MM.1S (cell line): ENCODE measurements around the gene TAS1R1.

Experiments
- DNase-seq: peaks from one replicate; pipeline ENCODE4 v3.0.0-alpha.2; 2015
- H2AFZ ChIP-seq: fragments of 300-600 bp; sonication (generic); 2 replicates; pipeline ENCODE4 v1.6.0; 2016; ENCODE audit warnings: antibody characterized with exemption, low read length
- H3F3A ChIP-seq: fragments of 300-600 bp; sonication (generic); 2 replicates; pipeline ENCODE4 v1.6.1; 2016; ENCODE audit warnings: mild to moderate bottlenecking, antibody characterized with exemption, low read length, moderate library complexity, mixed read lengths; ENCODE audit not compliant: insufficient read depth
- H3K27ac ChIP-seq: fragments of 300-600 bp; sonication (generic); 2 replicates; pipeline ENCODE4 v1.5.1; 2016; ENCODE audit warnings: mild to moderate bottlenecking, low read length
- H3K27me3 ChIP-seq: fragments of 300-600 bp; sonication (generic); replicated peaks from 2 replicates; pipeline ENCODE4 v1.6.0; 2016; ENCODE audit warnings: low read length; ENCODE audit not compliant: insufficient read depth
- H3K36me3 ChIP-seq: fragments of 300-600 bp; sonication (generic); replicated peaks from 2 replicates; pipeline ENCODE4 v1.6.1; 2016; ENCODE audit warnings: mild to moderate bottlenecking, low read length, mixed read lengths; ENCODE audit not compliant: insufficient read depth
- H3K4me1 ChIP-seq: fragments of 300-600 bp; sonication (generic); 2 replicates; pipeline ENCODE4 v1.6.1; 2016; ENCODE audit warnings: low read length, mixed read lengths
- H3K4me2 ChIP-seq: fragments of 300-600 bp; sonication (generic); 2 replicates; pipeline ENCODE4 v1.6.0; 2016; ENCODE audit warnings: low read depth, low read length
- H3K4me3 ChIP-seq: fragments of 300-600 bp; sonication (generic); 2 replicates; pipeline ENCODE4 v1.5.1; 2016; ENCODE audit warnings: low read length, mixed read lengths
- H3K79me2 ChIP-seq: fragments of 300-600 bp; sonication (generic); 2 replicates; pipeline ENCODE4 v1.6.1; 2016; ENCODE audit warnings: mixed run types, low read length, mixed read lengths
- H3K9ac ChIP-seq: fragments of 300-600 bp; sonication (generic); 2 replicates; pipeline ENCODE4 v1.6.1; 2016; ENCODE audit warnings: low read length, mixed read lengths
- H3K9me2 ChIP-seq: fragments of 300-600 bp; sonication (generic); replicated peaks from 2 replicates; pipeline ENCODE4 v1.6.1; 2016; ENCODE audit warnings: mild to moderate bottlenecking, low read length, mixed read lengths; ENCODE audit not compliant: insufficient read depth
- H3K9me3 ChIP-seq: fragments of 300-600 bp; sonication (generic); replicated peaks from 2 replicates; pipeline ENCODE4 v1.6.1; 2016; ENCODE audit warnings: mild to moderate bottlenecking, low read length, mixed read lengths; ENCODE audit not compliant: insufficient read depth
- H4K20me1 ChIP-seq: fragments of 300-600 bp; sonication (generic); 2 replicates; pipeline ENCODE4 v1.6.1; 2016; ENCODE audit warnings: mild to moderate bottlenecking, low read length, moderate library complexity, mixed read lengths; ENCODE audit not compliant: insufficient read depth
- EZH2 ChIP-seq: fragments of 300-600 bp; sonication (generic); optimal IDR thresholded peaks from 2 replicates; pipeline ENCODE3; 2017; ENCODE audit warnings: low read depth, mild to moderate bottlenecking, antibody characterized with exemption, low read length, mixed read lengths
- EZH2phosphoT487 ChIP-seq: fragments of 300-600 bp; sonication (generic); IDR thresholded peaks from 2 replicates; pipeline ENCODE4 v1.6.1; 2018; ENCODE audit warnings: antibody characterized with exemption, low read length
- TF ChIP-seq, protein P1 (sequence below): fragments of 300-600 bp; sonication (generic); IDR thresholded peaks from 2 replicates; pipeline ENCODE4 v1.5.1; 2016; ENCODE audit warnings: antibody characterized with exemption, low read length, mixed read lengths

The TAS1R1 gene

DNA sequence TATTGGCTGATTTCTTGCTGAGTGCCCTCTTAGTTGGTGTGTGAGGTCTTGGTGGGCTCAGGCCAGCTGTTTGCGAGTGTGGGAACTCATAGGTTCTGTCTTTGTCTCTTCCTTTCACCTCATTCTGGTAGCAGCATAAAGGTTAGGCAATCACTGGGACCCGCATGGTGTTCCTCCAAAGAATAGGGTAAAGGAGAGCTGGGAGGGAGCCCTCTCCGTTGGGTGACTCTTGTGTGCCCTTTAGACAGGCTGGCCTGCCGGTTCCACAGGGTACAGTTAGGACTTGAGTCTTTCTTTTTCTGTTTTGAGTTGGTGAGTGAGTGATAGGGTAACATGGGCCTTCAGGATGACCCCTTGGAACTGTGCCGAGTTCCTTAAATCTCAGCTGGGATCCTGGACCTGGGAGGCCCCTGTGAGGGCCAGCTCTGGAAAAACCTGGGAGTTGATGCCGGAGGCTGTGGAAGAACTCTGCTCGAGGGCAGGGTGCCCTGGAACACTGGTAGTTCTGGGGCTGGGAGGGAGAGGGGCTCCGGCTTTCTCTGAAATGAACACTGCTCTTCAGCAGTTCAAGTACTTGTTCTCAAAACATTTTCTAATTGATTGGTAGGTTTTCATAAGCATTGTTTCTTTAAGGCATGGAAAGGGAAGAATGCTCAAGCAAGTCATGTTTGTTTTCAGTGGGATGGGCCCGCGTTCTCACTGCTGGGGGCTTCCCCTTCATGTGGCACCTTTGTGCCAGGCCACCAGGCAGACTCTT is 67.5 kb downstream of the TAS1R1 start:
- Histone ChIP-seq H3K79me2 (peaks cover 71% of the 10 kb centered on the region), H3K4me3 (no peak overlapping the region), H4K20me1 (no peaks in the 10 kb centered on the region)

DNA sequence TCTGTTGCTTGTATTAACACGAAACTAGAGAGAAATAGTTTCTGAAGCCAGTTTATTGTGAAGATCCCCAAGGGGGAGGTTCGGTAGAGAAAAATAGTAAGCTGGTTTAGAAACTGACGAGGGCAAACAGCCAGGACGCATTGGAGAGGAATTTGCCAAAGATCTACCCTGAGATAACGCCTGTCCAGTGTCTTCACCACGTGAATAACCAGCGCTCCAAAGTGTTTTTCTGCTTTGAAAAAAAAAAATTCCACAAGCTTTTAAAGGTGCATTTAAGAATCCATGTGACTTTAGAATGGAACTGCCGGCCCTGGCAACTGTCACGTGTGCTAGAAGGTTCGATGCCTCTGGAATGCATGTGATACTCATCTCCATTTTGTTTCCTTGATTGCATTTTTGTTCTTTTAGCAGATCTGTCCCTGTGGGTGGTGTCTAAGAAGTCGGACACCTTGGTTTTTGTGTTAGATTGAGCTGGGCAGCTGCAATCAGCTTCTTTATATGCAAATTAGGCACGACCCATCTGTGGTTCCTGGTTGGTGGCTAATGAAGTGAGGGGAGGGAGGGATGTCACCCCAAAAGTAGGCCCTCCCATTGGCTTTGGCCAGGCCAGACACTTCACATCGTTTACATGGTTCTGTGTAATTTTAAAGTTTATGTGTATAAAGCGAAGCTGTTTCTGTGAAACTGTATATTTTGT is 68.3 kb downstream of the TAS1R1 start:
- Histone ChIP-seq H3K27me3 (no peaks in the 10 kb centered on the region), H3F3A (peaks cover 14% of the 10 kb centered on the region), H3K4me3 (no peak overlapping the region), H3K9me2 (no peaks in the 10 kb centered on the region), H3K4me1 (peaks cover 12% of the 10 kb centered on the region; the same call in 1 of the 2 replicates), H4K20me1 (no peaks in the 10 kb centered on the region), H3K9me3 (no peaks in the 10 kb centered on the region), H2AFZ (no peak overlapping the region), H3K36me3 (no peaks in the 10 kb centered on the region; the same call in 1 of the 2 replicates), H3K9ac (no peak overlapping the region), H3K4me2 (no peak overlapping the region), H3K27ac (no peak overlapping the region), H3K79me2 (peaks cover 71% of the 10 kb centered on the region)
- DNase-seq = no peak
- TF ChIP-seq EZH2 (no peak), EZH2phosphoT487 (no peak)
- TF ChIP-seq, protein P1, sequence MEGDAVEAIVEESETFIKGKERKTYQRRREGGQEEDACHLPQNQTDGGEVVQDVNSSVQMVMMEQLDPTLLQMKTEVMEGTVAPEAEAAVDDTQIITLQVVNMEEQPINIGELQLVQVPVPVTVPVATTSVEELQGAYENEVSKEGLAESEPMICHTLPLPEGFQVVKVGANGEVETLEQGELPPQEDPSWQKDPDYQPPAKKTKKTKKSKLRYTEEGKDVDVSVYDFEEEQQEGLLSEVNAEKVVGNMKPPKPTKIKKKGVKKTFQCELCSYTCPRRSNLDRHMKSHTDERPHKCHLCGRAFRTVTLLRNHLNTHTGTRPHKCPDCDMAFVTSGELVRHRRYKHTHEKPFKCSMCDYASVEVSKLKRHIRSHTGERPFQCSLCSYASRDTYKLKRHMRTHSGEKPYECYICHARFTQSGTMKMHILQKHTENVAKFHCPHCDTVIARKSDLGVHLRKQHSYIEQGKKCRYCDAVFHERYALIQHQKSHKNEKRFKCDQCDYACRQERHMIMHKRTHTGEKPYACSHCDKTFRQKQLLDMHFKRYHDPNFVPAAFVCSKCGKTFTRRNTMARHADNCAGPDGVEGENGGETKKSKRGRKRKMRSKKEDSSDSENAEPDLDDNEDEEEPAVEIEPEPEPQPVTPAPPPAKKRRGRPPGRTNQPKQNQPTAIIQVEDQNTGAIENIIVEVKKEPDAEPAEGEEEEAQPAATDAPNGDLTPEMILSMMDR = no peak

More for the DNA sequence above, 67.5 kb downstream of the TAS1R1 start:
- peaks cover 12% of the 10 kb centered on the region; the same call in 1 of the 2 replicates for H3K4me1 ChIP-seq
- no peak for DNase-seq
- no peak overlapping the region for H2AFZ ChIP-seq
- H3K27ac ChIP-seq = no peak overlapping the region
- H3K36me3 ChIP-seq = no peaks in the 10 kb centered on the region
- H3F3A ChIP-seq = peaks cover 14% of the 10 kb centered on the region
- no peaks in the 10 kb centered on the region for H3K27me3 ChIP-seq
- TF ChIP-seq EZH2 (no peak), EZH2phosphoT487 (no peak)
- TF ChIP-seq, protein P1 = no peak
- H3K9me2 ChIP-seq = no peaks in the 10 kb centered on the region
- no peak overlapping the region for H3K4me2 ChIP-seq
- H3K9ac ChIP-seq = no peak overlapping the region
- no peaks in the 10 kb centered on the region for H3K9me3 ChIP-seq

DNA sequence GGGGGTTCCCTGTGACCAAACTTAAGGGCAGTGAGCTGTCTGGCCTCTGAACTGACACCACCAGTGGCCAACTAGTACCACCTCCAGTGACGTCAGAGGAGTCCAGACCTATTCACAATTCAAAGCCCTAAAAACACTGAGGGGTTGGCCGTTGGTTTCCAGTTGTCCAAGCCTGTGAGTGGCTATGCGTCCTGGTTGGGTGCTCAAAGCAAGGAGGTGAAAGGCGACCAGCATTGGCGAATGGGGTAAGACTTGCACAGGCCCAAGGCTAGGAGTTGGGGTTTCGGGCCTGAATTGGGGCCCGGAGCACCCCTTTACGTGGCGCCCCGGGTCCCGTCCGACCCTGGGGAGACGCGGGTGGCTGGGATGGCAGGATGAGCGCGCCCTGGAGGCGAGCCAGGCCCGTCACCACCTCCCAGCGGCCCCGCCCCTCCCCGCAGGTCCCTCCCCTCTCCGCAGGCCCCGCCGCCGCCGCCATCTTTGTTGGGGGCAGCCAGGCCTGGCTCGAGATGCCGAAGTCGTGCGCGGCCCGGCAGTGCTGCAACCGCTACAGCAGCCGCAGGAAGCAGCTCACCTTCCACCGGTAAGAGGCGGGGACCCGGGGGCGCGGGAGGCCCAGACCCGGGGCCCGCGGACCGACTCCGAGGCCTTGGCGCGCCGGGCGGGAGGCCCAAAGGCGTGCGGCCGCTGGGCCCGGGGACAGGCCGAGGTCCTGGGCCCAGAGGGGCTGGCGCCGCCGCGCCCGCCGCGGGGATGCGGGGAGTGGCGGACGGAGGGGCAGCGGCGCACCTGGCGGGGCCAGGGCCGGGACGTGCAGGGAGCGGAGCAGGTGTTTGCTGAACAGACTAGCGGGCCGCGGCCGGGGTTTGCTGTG is 69.8 kb downstream of the TAS1R1 start, which contains the start of gene THAP3:
Gene THAP3 (plus strand): TSS at position 159 of the 874 bp plus-strand sequence. CDS start 351 bp downstream, at position 510.
- peak within 1 kb of the TSS; percentile 81 for H3K4me2 ChIP-seq
- no peaks in the 10 kb centered on the region for H4K20me1 ChIP-seq
- no peaks in the 10 kb centered on the region; the same call in 1 of the 2 replicates for H3K36me3 ChIP-seq
- H3F3A ChIP-seq = peaks cover 14% of the 10 kb centered on the region
- no peaks in the 10 kb centered on the region for H3K9me2 ChIP-seq
- H2AFZ ChIP-seq = peak within 1 kb of the TSS; percentile 55
- H3K4me3 ChIP-seq = peak within 1 kb of the TSS; percentile 73
- H3K9ac ChIP-seq = peak within 1 kb of the TSS; percentile 66
- peak within 1 kb of the TSS; percentile 56; the same call in 1 of the 2 replicates for H3K27ac ChIP-seq
- H3K4me1 ChIP-seq = peaks cover 12% of the 10 kb centered on the region; the same call in 1 of the 2 replicates
- no peaks in the 10 kb centered on the region for H3K27me3 ChIP-seq
- TF ChIP-seq, protein P1 = peak; percentile 44
- TF ChIP-seq EZH2 (no peak), EZH2phosphoT487 (no peak)
- H3K9me3 ChIP-seq = no peaks in the 10 kb centered on the region
- H3K79me2 ChIP-seq = peaks cover 61% of the 10 kb centered on the region
- peak; percentile 85 for DNase-seq
